K562 (cell line): ENCODE data around the gene PLCB3. TPM values are rescaled to one million over a fixed set of nuclear protein-coding genes. Genes with fewer than 3 reads are reported as not detected.
A peak's percentile ranks its signal among the peaks of the same experiment; 100 is the strongest.

Experiments used
- AFF1 ChIP-seq, 2 experiments: fragments of 450-650 bp; IDR thresholded peaks; 2 replicates each; pipeline ENCODE4 v1.6.1; 2018; ENCODE audit warnings: mild to moderate bottlenecking in 2 of 2, low read depth in 1 of 2; ENCODE audit not compliant: partially characterized antibody in 2 of 2
- COPS2 ChIP-seq: fragments of 450-650 bp; conservative IDR thresholded peaks from 2 replicates; pipeline ENCODE4 v1.6.1; 2016; ENCODE audit warnings: mild to moderate bottlenecking, moderate library complexity
- HDGF ChIP-seq: fragments of 450-650 bp; IDR thresholded peaks from 2 replicates; pipeline ENCODE4 v1.6.1; 2016
- HMG20B ChIP-seq: fragments of 250-450 bp; sonication (Bioruptor Pico); IDR thresholded peaks from 2 replicates; pipeline ENCODE4 v1.5.0; 2021; ENCODE audit warnings: mild to moderate bottlenecking
- HOXB6 ChIP-seq: fragments of 250-450 bp; sonication (Bioruptor Pico); IDR thresholded peaks from 2 replicates; pipeline ENCODE4 v1.5.1; 2022; ENCODE audit warnings: mild to moderate bottlenecking, borderline replicate concordance
- MCM7 ChIP-seq, 2 experiments: fragments of 450-650 bp; IDR thresholded peaks; 2 replicates each; pipeline ENCODE4 v1.6.1; 2016 to 2018
- MTF1 ChIP-seq: fragments of 250-450 bp; sonication (Bioruptor Pico); IDR thresholded peaks from 2 replicates; pipeline ENCODE4 v1.9.0; 2021; ENCODE audit warnings: moderate library complexity, mild to moderate bottlenecking, inconsistent platforms, borderline replicate concordance
- NR3C1 ChIP-seq: sonication (generic); formaldehyde crosslinking; IDR thresholded peaks from 2 replicates; pipeline ENCODE4 v1.8.1; 2022; ENCODE audit warnings: missing genetic modification reagents
- PHF20 ChIP-seq: fragments of 450-650 bp; IDR thresholded peaks from 2 replicates; pipeline ENCODE4 v1.6.1; 2018; ENCODE audit not compliant: partially characterized antibody
- RCOR1 ChIP-seq, 2 experiments: IDR thresholded peaks; 2 replicates each; pipeline ENCODE4 v1.6.1; 2012; ENCODE audit warnings: low read depth in 2 of 2, low read length in 2 of 2, borderline replicate concordance in 1 of 2, improper control_type of control experiment in 1 of 2
- SIN3A ChIP-seq, 2 experiments: fragments of 150-350 bp in 1 of 2; IDR thresholded peaks; 2 replicates each; pipeline ENCODE4 v1.6.1; 2011 to 2016; ENCODE audit warnings: borderline replicate concordance in 2 of 2, low read depth in 2 of 2, low read length in 2 of 2, mild to moderate bottlenecking in 2 of 2, moderate library complexity in 2 of 2; ENCODE audit not compliant: control insufficient read depth in 1 of 2
- SMARCC2 ChIP-seq: fragments of 450-650 bp; IDR thresholded peaks from 2 replicates; pipeline ENCODE4 v1.6.1; 2017; ENCODE audit warnings: antibody characterized with exemption, moderate library complexity, mild to moderate bottlenecking, low read depth
- SUPT5H ChIP-seq: fragments of 450-650 bp; IDR thresholded peaks from 2 replicates; pipeline ENCODE4 v1.6.1; 2016
- TCF7 ChIP-seq: sonication (generic); IDR thresholded peaks from 2 replicates; pipeline ENCODE4 v1.6.1; 2016; ENCODE audit warnings: antibody characterized with exemption, borderline replicate concordance
- ZNF212 ChIP-seq: fragments of 450-650 bp; formaldehyde crosslinking; IDR thresholded peaks from 2 replicates; pipeline ENCODE4 v1.4.0; 2020; ENCODE audit warnings: mild to moderate bottlenecking
- ZNF280A ChIP-seq: fragments of 450-650 bp; IDR thresholded peaks from 2 replicates; pipeline ENCODE4 v1.6.1; 2018; ENCODE audit warnings: mild to moderate bottlenecking, low read depth; ENCODE audit not compliant: partially characterized antibody
- ZNF561 ChIP-seq: fragments of 450-650 bp; formaldehyde crosslinking; conservative IDR thresholded peaks from 2 replicates; pipeline ENCODE4 v1.4.0; 2020; ENCODE audit warnings: mild to moderate bottlenecking, moderate library complexity
- ZNF57 ChIP-seq: fragments of 450-650 bp; formaldehyde crosslinking; IDR thresholded peaks from 2 replicates; pipeline ENCODE4 v1.4.0; 2020; ENCODE audit warnings: mild to moderate bottlenecking, moderate library complexity
- ZNF785 ChIP-seq: fragments of 250-450 bp; sonication (Bioruptor Pico); IDR thresholded peaks from 2 replicates; pipeline ENCODE4 v1.4.0; 2020; ENCODE audit warnings: mild to moderate bottlenecking
- polyA plus RNA-seq, 8 experiments: library from polyadenylated mRNA; depleted of rRNA in 4 of 8; stranded (reverse) in 5 of 8; unstranded in 3 of 8; fragments of >200 nt; fragmentation: Nextera tagmentation in 2 of 8; fragmentation: Illumina TruSeq in 1 of 8; extraction: Ambion mirVana in 2 of 8; extraction: Trizol in 1 of 8; gene quantifications; 2 replicates each; pipeline versions ENCODE4 v1.2.1 to v1.2.3, GENCODE V29; 2011 to 2014; ENCODE audit warnings: inconsistent platforms in 1 of 8, missing spikeins in 1 of 8
- total RNA-seq, 7 experiments: library from RNA; depleted of rRNA in 6 of 7; stranded (reverse); fragments of >200 nt in 6 of 7; fragmentation: Illumina TruSeq in 2 of 7; extraction: Trizol in 2 of 7; gene quantifications; 2 replicates each; pipeline versions ENCODE4 v1.2.1 to v1.2.3, GENCODE V29; 2011 to 2021; ENCODE audit warnings: low replicate concordance in 1 of 7

The PLCB3 gene
- total and polyA plus RNA-seq, 9 of the 15 experiments (the other 6 are each of a cell fraction or from before 2014, with no cell fraction given) = 0.31 to 44.8 (median 14.6) TPM

DNA sequence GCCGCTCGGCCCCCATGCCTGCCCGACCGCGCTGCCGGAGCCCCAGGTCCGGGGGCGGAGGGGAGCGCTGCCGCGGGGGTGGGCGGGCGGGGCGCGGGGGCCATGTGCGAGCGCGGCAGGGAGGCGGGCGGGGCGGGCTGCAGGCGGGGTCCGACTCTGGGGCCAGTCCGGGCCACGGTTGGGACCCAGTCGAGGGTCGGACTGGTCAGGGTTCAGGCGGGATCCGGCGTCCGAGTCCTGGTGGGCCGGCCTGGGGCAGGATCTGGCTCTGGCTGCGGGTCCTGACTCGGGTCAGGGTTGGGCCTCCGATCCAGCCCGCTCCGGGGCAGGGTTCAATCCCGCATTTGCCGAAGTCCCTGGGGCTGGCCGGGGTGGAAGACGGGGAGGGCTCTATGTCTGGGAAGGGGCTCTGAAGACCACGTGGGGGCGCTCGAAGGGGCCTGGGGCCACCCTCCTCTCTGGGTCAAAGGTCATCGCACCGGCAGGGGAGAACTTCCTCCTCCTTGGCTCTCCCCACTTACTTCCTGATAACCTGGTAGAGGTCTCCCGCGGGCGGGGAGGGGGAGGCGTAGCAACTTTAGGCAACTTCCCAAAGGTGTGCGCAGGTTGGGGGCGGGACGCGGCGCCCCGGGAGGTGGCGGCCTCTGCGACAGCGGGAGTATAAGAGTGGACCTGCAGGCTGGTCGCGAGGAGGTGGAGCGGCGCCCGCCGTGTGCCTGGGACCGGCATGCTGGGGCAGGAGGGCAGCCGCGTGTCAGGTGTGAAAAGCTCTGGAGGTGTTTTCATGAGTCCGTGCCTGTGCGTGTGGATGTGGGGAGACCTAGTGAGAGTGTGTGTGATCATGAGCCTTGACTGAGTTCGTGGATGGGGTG, 54.6 kb downstream of the PLCB3 start (continued):
- no peak for TF ChIP-seq ZNF561 (CRISPR knock-in tag)
- peak; percentile 72 for TF ChIP-seq SUPT5H
- TF ChIP-seq ZNF280A = no peak
- TF ChIP-seq HDGF = peak; percentile 40; the same call in 1 of the 2 replicates
- no peak for TF ChIP-seq MCM7 (IDR thresholded peaks at IDR 0.05)
- TF ChIP-seq RCOR1 (IDR thresholded peaks at IDR 0.05; ENCODE audit: borderline replicate concordance in 1 of 2, low read depth in 2 of 2, low read length in 2 of 2) = peak in 1 of 2 experiments; percentile 64; a peak in 2 of 4 replicates
- no peak for TF ChIP-seq NR3C1
- peak in 1 of 2 experiments; percentile 41; a peak in 1 of 4 replicates for TF ChIP-seq SIN3A (IDR thresholded peaks at IDR 0.05; ENCODE audit: borderline replicate concordance in 2 of 2, control insufficient read depth in 1 of 2, low read depth in 2 of 2, low read length in 2 of 2)
- no peak for TF ChIP-seq ZNF785 (CRISPR knock-in tag)
- no peak for TF ChIP-seq ZNF57 (CRISPR knock-in tag)
- TF ChIP-seq HOXB6 (CRISPR knock-in tag) = no peak
- TF ChIP-seq ZNF212 (CRISPR knock-in tag) = no peak
- no peak for TF ChIP-seq MTF1
- TF ChIP-seq COPS2 = no peak
- no peak for TF ChIP-seq TCF7
- no peak for TF ChIP-seq AFF1 (IDR thresholded peaks at IDR 0.05; ENCODE audit: low read depth in 1 of 2, partially characterized antibody in 2 of 2)
- TF ChIP-seq HMG20B (CRISPR knock-in tag) = no peak
- peak; percentile 57 for TF ChIP-seq PHF20
- TF ChIP-seq SMARCC2 = no peak
